HL-60/S4 treated with phorbol 12-myristate 13-acetate at 8.2 ng/mL for 4 days and 3 days (cell line): ENCODE results near the gene RC3H1.
"Not testable (repeated sequence)": the region's sequence is repeated elsewhere in the genome, so short reads cannot be mapped to it uniquely, and the experiment has no call there.

Experiments
- in situ Hi-C: fragments of 300-500 bp; cut with MboI; formaldehyde crosslinking; loops from 2 replicates; pipeline ENCODE4 v1.15.0; 2022; ENCODE audit warnings: low sequenced_read_pairs

The RC3H1 gene

GRCh38 chr1:174022080-174022975, at the start of gene RC3H1:
Gene RC3H1 (minus strand): TSS chr1:174022357. CDS start chr1:173992985, 29,372 bp downstream.
- in situ Hi-C loops: no loop called here

GRCh38 chr1:174070614-174071013, 48.5 kb upstream of the RC3H1 start:
- in situ Hi-C loops: no loop called here

- in situ Hi-C loops: no loop called here
Observed at GRCh38 chr1:174068000-174068399, 45.8 kb upstream of the RC3H1 start.

GRCh38 chr1:174060090-174060489, 37.9 kb upstream of the RC3H1 start:
- in situ Hi-C loops: no loop called here

GRCh38 chr1:174058624-174059023, 36.5 kb upstream of the RC3H1 start:
- in situ Hi-C loops: no loop called here

GRCh38 chr1:174056609-174057008, 34.5 kb upstream of the RC3H1 start:
- in situ Hi-C loops: not testable (repeated sequence)

GRCh38 chr1:174055797-174056196, 33.6 kb upstream of the RC3H1 start:
- in situ Hi-C loops: not testable (repeated sequence)

- in situ Hi-C loops: no loop called here
Observed at GRCh38 chr1:174053826-174054225, 31.7 kb upstream of the RC3H1 start.

GRCh38 chr1:174052621-174053020, 30.5 kb upstream of the RC3H1 start:
- in situ Hi-C loops: no loop called here

- in situ Hi-C loops: no loop called here
Observed at GRCh38 chr1:174051956-174052355, 29.8 kb upstream of the RC3H1 start.

GRCh38 chr1:174049514-174049913, 27.4 kb upstream of the RC3H1 start:
- in situ Hi-C loops: no loop called here

GRCh38 chr1:174044418-174045222, 22.5 kb upstream of the RC3H1 start:
- in situ Hi-C loops: no loop called here

GRCh38 chr1:174042509-174042908, 20.4 kb upstream of the RC3H1 start:
- in situ Hi-C loops: not testable (repeated sequence)

- in situ Hi-C loops: no loop called here
Observed at GRCh38 chr1:174041369-174041768, 19.2 kb upstream of the RC3H1 start.

- in situ Hi-C loops: no loop called here
Observed at GRCh38 chr1:174040387-174040786, 18.2 kb upstream of the RC3H1 start.

GRCh38 chr1:174039027-174039426, 16.9 kb upstream of the RC3H1 start:
- in situ Hi-C loops: no loop called here

GRCh38 chr1:174036798-174037197, 14.6 kb upstream of the RC3H1 start:
- in situ Hi-C loops: no loop called here

GRCh38 chr1:174036204-174036603, 14.0 kb upstream of the RC3H1 start:
- in situ Hi-C loops: no loop called here

GRCh38 chr1:174032671-174033222, 10.6 kb upstream of the RC3H1 start:
- in situ Hi-C loops: no loop called here

- in situ Hi-C loops: no loop called here
Observed at GRCh38 chr1:174031099-174031498, 8.9 kb upstream of the RC3H1 start.

GRCh38 chr1:174028495-174028894, 6.3 kb upstream of the RC3H1 start:
- in situ Hi-C loops: no loop called here

- in situ Hi-C loops: no loop called here
Observed at GRCh38 chr1:174023440-174023839, 1.3 kb upstream of the RC3H1 start.
